Measurements from ENCODE around the gene KIF12.

Gene KIF12

DNA sequence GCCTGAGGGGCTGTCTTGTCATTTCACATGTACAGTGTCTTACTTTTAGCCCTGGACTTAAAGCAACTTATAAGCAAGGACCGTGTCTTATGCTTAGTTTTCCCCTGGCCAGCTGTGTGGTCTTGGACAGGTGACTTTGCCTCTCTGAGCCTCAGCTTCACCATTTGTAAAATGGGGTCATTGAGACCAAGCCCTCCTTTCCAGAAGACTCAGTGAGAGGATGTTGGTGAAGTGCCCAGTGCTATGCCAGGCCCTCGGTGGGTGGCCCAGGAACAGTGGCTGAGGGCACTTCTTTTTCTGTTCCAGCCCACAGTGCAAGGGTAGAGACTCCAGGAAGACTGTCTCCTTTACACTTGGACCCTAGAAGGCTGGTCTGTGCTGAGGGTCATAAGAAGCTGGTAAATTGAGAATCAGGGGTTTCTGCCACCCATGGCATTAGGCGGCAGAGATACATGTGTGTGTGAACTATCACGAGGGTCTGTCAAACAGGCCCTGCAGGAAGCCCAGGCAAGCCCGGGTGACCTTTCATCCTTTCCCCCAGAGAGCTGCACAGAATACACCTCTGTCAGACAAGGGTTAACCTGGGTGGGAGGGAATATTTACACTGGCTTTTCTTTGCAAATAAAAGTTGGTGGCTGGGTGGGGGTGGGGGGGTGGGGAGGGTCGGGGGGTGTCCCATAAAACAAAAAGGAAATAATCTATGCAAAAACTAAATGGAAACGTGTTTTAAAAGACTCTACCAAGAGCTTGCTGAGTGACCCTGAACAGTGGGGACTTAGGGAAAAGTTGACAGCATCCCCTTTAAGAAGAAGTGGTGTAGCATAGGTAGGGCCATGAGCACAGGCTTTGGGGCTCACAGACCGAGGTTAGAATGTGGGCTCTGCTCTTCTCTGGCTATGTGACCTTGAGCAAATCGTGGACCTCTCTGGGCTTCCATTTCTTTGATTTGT, 20.4 kb upstream of the KIF12 start:
- H3K4me3 ChIP-seq (ENCODE audit: low read depth, low read length): no peak overlapping the region
- TF ChIP-seq, protein P1, sequence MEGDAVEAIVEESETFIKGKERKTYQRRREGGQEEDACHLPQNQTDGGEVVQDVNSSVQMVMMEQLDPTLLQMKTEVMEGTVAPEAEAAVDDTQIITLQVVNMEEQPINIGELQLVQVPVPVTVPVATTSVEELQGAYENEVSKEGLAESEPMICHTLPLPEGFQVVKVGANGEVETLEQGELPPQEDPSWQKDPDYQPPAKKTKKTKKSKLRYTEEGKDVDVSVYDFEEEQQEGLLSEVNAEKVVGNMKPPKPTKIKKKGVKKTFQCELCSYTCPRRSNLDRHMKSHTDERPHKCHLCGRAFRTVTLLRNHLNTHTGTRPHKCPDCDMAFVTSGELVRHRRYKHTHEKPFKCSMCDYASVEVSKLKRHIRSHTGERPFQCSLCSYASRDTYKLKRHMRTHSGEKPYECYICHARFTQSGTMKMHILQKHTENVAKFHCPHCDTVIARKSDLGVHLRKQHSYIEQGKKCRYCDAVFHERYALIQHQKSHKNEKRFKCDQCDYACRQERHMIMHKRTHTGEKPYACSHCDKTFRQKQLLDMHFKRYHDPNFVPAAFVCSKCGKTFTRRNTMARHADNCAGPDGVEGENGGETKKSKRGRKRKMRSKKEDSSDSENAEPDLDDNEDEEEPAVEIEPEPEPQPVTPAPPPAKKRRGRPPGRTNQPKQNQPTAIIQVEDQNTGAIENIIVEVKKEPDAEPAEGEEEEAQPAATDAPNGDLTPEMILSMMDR (IDR thresholded peaks at IDR 0.05; ENCODE audit: low read depth, low read length): no peak
- in situ Hi-C loops (cut with HindIII; ENCODE audit: low sequenced_read_pairs): no loop called here
- no peak for DNase-seq (ENCODE audit: low read depth, low spot score)

DNA sequence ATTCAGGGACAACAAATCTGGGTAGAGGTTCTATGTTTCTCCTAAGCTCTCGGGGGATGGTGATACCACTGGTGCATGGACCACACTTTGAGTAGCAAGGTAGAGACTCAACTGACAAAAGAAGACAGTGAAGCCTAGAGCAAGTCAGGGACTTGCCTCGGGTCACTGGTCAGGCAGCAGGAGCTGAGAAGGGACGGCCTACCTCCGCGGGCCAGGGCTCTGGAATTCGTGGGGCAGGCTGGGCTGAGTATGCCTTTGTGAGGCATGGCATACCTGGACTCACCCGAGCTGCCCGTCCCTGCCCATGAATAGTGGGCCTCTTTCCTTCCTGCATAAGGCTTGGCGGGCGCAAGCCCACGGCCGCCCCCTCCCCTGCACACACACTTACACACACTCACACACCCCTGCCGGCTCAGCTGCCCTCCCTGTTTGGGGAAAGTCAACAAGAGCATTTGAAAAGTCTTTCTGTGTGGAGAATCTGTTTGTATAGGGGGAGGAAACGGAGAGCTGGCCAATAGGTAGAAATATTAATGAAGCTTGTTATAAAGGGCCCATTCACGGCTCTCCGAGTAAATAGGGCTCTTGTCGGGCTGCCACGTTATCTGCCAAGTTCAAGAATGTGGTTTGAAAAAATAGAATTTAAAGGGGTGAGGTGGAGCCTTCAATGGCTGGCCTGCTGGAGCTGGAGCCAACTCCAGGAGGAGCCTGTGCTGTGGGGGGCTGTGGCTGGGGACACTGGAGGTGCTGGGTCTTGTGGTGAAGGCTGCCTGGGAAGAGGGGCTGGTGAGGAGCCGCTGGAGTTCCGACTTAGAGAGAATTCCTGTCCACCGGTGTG, 19.1 kb upstream of the KIF12 start:
- H3K4me3 ChIP-seq (ENCODE audit: low read depth, low read length): no peak overlapping the region
- TF ChIP-seq, protein P1 (IDR thresholded peaks at IDR 0.05; ENCODE audit: low read depth, low read length): no peak
- in situ Hi-C loops (cut with HindIII; ENCODE audit: low sequenced_read_pairs): no loop called here
- no peak for DNase-seq (ENCODE audit: low read depth, low spot score)

DNA sequence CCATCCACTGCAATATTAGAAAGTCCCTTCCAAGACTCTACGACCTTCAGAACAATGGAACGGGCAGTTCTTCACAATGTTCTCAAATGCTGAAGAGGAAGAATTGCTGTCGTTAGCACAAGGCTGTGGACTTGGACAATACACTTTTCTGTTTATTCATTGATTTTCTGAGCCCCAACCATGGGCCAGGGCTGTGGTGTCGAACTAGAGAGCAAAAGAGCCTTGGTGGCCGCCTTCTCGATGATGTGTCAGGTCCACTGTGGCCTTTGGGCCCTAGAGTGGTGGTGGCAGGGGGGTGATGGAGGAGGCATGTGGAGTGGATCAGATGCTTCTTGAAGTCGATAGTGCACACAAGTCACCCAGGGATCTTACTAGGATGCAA, 18.5 kb upstream of the KIF12 start:
- H3K4me3 ChIP-seq (ENCODE audit: low read depth, low read length): no peak overlapping the region
- in situ Hi-C loops (cut with HindIII; ENCODE audit: low sequenced_read_pairs): no loop called here
- DNase-seq (ENCODE audit: low read depth, low spot score): no peak
- TF ChIP-seq, protein P1 (IDR thresholded peaks at IDR 0.05; ENCODE audit: low read depth, low read length): no peak

DNA sequence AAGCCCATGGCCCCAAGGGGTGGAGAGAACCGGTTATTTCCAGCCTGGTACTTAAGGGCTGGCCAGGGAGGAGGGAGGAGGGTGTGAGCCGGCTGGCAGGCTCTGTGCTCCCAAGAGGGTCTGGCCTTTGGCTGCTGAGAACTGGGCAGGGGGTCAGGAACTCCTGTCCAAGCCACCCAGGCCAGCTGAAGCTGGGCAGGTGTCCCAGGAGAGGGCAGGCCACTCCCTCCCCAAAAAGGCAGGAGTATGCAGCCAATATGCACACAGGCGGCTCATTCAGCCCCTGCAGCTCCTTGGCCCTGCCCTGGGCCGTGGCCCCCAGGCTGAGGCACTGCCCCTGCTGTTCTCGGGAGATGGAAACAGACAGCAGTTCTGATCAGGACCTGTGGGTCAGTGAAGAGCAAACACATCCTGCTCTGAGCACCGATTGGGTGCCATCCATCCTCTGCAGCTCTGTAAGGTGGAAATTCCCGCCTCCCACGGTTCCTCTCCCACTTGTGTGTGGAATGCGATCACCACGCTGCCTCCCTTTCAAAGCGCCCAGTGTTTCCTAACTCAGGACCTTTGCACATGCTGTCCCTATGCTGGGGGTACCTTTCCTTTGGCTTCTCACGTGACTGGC, 17.1 kb upstream of the KIF12 start:
- DNase-seq (ENCODE audit: low read depth, low spot score): no peak
- TF ChIP-seq, protein P1 (IDR thresholded peaks at IDR 0.05; ENCODE audit: low read depth, low read length): no peak
- H3K4me3 ChIP-seq (ENCODE audit: low read depth, low read length): no peak overlapping the region
- in situ Hi-C loops (cut with HindIII; ENCODE audit: low sequenced_read_pairs): no loop called here

DNA sequence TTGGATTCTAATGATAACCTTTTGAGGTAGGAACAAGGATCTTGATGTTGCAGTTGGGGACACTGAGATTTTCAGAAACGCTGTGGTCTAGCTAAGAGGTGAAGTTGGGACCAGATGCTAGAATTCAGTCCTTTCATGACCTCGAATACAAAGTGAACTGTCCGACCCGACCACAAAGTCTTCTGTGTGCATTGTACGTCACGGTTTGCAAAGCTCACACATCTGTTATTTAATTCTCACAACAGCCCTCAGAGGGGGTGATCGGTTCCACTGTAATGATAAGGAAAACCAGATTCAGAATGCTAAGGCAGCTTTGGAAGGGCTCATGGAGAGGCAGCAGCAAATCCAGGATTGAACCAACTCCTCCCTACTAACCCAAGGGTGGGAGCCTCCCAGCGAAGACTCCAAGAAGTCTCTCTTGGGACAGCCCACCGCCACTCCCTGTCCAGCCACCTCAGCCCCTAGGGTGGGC, 16.6 kb upstream of the KIF12 start:
- in situ Hi-C loops (cut with HindIII; ENCODE audit: low sequenced_read_pairs): no loop called here
- TF ChIP-seq, protein P1 (IDR thresholded peaks at IDR 0.05; ENCODE audit: low read depth, low read length): no peak
- no peak for DNase-seq (ENCODE audit: low read depth, low spot score)

DNA sequence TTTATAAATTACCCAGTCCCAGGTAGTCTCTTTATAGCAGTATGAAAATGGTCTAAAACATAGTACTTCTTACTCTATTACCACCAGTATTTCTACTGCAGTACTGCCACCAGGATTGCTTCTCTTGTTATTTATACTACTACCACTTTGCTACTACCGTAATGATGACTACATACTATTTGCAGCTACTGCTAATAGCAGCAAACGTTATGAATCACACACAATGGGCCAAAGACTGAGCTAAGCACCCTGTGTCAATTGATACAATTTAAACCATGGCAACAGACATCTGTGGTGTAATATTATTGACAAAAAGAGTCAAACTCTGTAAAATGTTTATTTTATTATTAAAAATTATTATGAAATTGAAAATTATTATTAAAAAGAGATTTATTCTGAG, 15.3 kb upstream of the KIF12 start:
- no peak for DNase-seq (ENCODE audit: low read depth, low spot score)
- H3K4me3 ChIP-seq (ENCODE audit: low read depth, low read length): no peak overlapping the region
- TF ChIP-seq, protein P1 (IDR thresholded peaks at IDR 0.05; ENCODE audit: low read depth, low read length): no peak
- in situ Hi-C loops (cut with HindIII; ENCODE audit: low sequenced_read_pairs): no loop called here

More for the DNA sequence above, 16.6 kb upstream of the KIF12 start:
- no peak overlapping the region for H3K4me3 ChIP-seq (ENCODE audit: low read depth, low read length)

All from astrocyte of the spinal cord (primary cell).